ENCODE data around the gene TUBB1. TPM values are rescaled to one million over a fixed set of nuclear protein-coding genes. Genes with fewer than 3 reads are reported as not detected.
"Not testable (repeated sequence)": the region's sequence is repeated elsewhere in the genome, so short reads cannot be mapped to it uniquely, and the experiment has no call there.

Gene TUBB1
- total and polyA plus RNA-seq, 2 of the 4 experiments (the other 2 are of a cell fraction): not detected

- intact Hi-C loops (cut with micrococcal nuclease): loop anchor here (10.0 kb wide), 1 partner anchor 807 kb away; no protein-coding TSS in a partner anchor
These were observed 22.3 kb downstream of the TUBB1 start for GRCh38 chr20:59041487-59041886.

More at GRCh38 chr20:59041487-59041886, 22.3 kb downstream of the TUBB1 start:
- H2AFZ ChIP-seq (replicated peaks; ENCODE audit: low read length, poor library complexity); H3K14ac ChIP-seq (replicated peaks; ENCODE audit: low read depth, low read length); H4K5ac ChIP-seq (ENCODE audit: low read depth, low read length); H4K91ac ChIP-seq (ENCODE audit: insufficient read depth, low read depth, low read length); H3K9ac ChIP-seq (ENCODE audit: low read depth, low read length); DNase-seq; CTCF ChIA-PET; H2BK20ac ChIP-seq (ENCODE audit: low read depth, low read length); POLR2A ChIA-PET (ENCODE audit: unreplicated experiment); H3K4me1 ChIP-seq (ENCODE audit: control insufficient read depth, insufficient read depth, low read length); H2AK9ac ChIP-seq (replicated peaks; ENCODE audit: low read depth, low read length, poor library complexity); H2BK5ac ChIP-seq (ENCODE audit: low read depth, low read length, poor library complexity, severe bottlenecking); H4K20me1 ChIP-seq (ENCODE audit: insufficient read depth, low read length); H3K27me3 ChIP-seq (ENCODE audit: control insufficient read depth, insufficient read depth, low read length); H3K23ac ChIP-seq (ENCODE audit: low read depth, low read length); H3K27ac ChIP-seq (ENCODE audit: insufficient read depth, low read length); H2AK5ac ChIP-seq (ENCODE audit: low read depth, low read length); H3K9me1 ChIP-seq (ENCODE audit: insufficient read depth, low read length); H3K56ac ChIP-seq (ENCODE audit: extremely low read depth, insufficient read depth, low read length); H2BK15ac ChIP-seq (ENCODE audit: low read depth, low read length); H3K18ac ChIP-seq (ENCODE audit: low read depth, low read length); H3K9me3 ChIP-seq (ENCODE audit: control insufficient read depth, insufficient read depth, low read length); H3K4ac ChIP-seq (ENCODE audit: low read depth, low read length); BruUV-seq (replicated peaks); dilution Hi-C loops (cut with HindIII; ENCODE audit: low sequenced_read_pairs, unreplicated experiment); ATAC-seq (ENCODE audit: low read depth); H2BK120ac ChIP-seq (ENCODE audit: low read depth, low read length): not testable (repeated sequence)
- Histone ChIP-seq H3K79me1 (ENCODE audit: low read depth in 1 of 2, low read length in 2 of 2) (peaks cover 30 to 45% of the 10 kb centered on the region in 2 experiments), H3K36me3 (ENCODE audit: control insufficient read depth, insufficient read depth, low read length) (peaks cover 10% of the 10 kb centered on the region), H4K8ac (ENCODE audit: low read depth in 2 of 2, low read length in 2 of 2) (peak overlapping the region; percentile 80; a peak in 3 of 4 replicates), H3K4me2 (ENCODE audit: low read depth, low read length) (peak overlapping the region; percentile 99; the same call in 1 of the 2 replicates), H3K4me3 (ENCODE audit: insufficient read depth, low read depth, low read length) (peak overlapping the region; percentile 91; the same call in 1 of the 2 replicates)
- 98% methylated on average over 8 of the region's 16 CpGs; no CpG with 5 or more reads in 1 of the 2 experiments for WGBS, 2 experiments (ENCODE audit: extremely low coverage in 2 of 2, insufficient read length in 1 of 2)
- in situ Hi-C loops (cut with MboI; ENCODE audit: low sequenced_read_pairs): loop anchor here (25.0 kb wide), 3 partner anchors 804 to 1654 kb away; partner anchors contain the start of genes ANKRD60 and RBM38

All from IMR-90 (cell line).